HCT116 (cell line): ENCODE results near the gene ICA1. TPM values are rescaled to one million over a fixed set of nuclear protein-coding genes. Genes with fewer than 3 reads are reported as not detected.

ENCODE experiments used
- ATAC-seq: fragments of 200-7000 bp; cut with Tn5 transposase; 2 replicates; pipeline ENCODE4 v1.9.1; 2020; ENCODE audit warnings: mild to moderate bottlenecking, moderate library complexity
- BruUV-seq: library from RNA; stranded (reverse); fragments of 400-500 nt; replicated peaks from 2 replicates; lab custom pipeline; 2021; lab: Mats Ljungman, UMichigan
- CTCF ChIA-PET: fragments of 300-600 bp; sonication (Branson Sonifier 250); formaldehyde crosslinking; loops from one replicate; lab custom pipeline; 2021; ENCODE audit warnings: antibody characterized with exemption; lab: Charles Lee
- POLR2A ChIA-PET: fragments of 300-600, 350-600 bp; sonication (Branson Sonifier 250); formaldehyde crosslinking; loops from one replicate; lab custom pipeline; 2021; ENCODE audit warnings: antibody characterized with exemption; lab: Charles Lee
- RAD21 ChIA-PET, 2 experiments: fragments of 300-600 bp; sonication (Branson Sonifier 250); formaldehyde crosslinking; loops; one replicate each; lab custom pipeline; 2023; ENCODE audit warnings: low total read pairs in 2 of 2; ENCODE audit not compliant: uncharacterized antibody in 2 of 2, unreplicated experiment in 2 of 2, low non-redundant PET in 1 of 2; lab: Charles Lee
- DNase-seq: peaks from one replicate; pipeline ENCODE4 v3.0.0-alpha.2; 2010; ENCODE audit warnings: low read depth, low spot score
- H2AFZ ChIP-seq: fragments of 200-600 bp; shearing (Covaris generic), sonication (generic); 2 replicates; pipeline ENCODE4 v1.6.1; 2017; ENCODE audit warnings: low read depth, mixed run types, mixed read lengths, antibody characterized with exemption, low read length; ENCODE audit not compliant: poor library complexity, severe bottlenecking
- H3K27ac ChIP-seq: 2 replicates; pipeline ENCODE4 v1.5.1; 2012; ENCODE audit warnings: low read depth, low read length
- H3K27me3 ChIP-seq: fragments of 200-600 bp; sonication (generic); 2 replicates; pipeline ENCODE4 v1.6.1; 2016; ENCODE audit warnings: mixed run types, low read length, mixed read lengths; ENCODE audit not compliant: insufficient read depth
- H3K36me3 ChIP-seq, 2 experiments: fragments of 200-500 bp in 1 of 2; fragments of 200-600 bp in 1 of 2; sonication (Bioruptor generic) in 1 of 2; sonication (generic) in 1 of 2; 2 replicates each; pipeline versions ENCODE4 v1.5.1 to v1.6.1; 2014 to 2016; ENCODE audit warnings: low read length in 2 of 2, inconsistent platforms in 1 of 2, mixed read lengths in 1 of 2, mixed run types in 1 of 2; ENCODE audit not compliant: insufficient read depth in 2 of 2, control insufficient read depth in 1 of 2
- H3K4me1 ChIP-seq, 2 experiments: fragments of 200-600 bp in 1 of 2; sonication (generic) in 1 of 2; 2 replicates each; pipeline versions ENCODE4 v1.5.1 to v1.6.1; 2012 to 2017; ENCODE audit warnings: low read length in 2 of 2, inconsistent platforms in 1 of 2, mild to moderate bottlenecking in 1 of 2, mixed read lengths in 1 of 2, mixed run types in 1 of 2, moderate library complexity in 1 of 2; ENCODE audit not compliant: insufficient read depth in 2 of 2, control insufficient read depth in 1 of 2
- H3K4me2 ChIP-seq: fragments of 200-600 bp; sonication (generic); 2 replicates; pipeline ENCODE4 v1.6.1; 2017; ENCODE audit warnings: mixed run types, low read length, mixed read lengths
- H3K4me3 ChIP-seq, 2 experiments: fragments of 200-600 bp in 1 of 2; sonication (generic) in 1 of 2; replicated peaks in 1 of 2; 2 replicates each; pipeline ENCODE4 v1.5.1; 2011 to 2016; ENCODE audit warnings: low read length in 2 of 2, control low read depth in 1 of 2, low read depth in 1 of 2, mild to moderate bottlenecking in 1 of 2, mixed read lengths in 1 of 2, mixed run types in 1 of 2
- H3K79me2 ChIP-seq: fragments of 200-600 bp; sonication (generic); 2 replicates; pipeline ENCODE4 v1.6.1; 2017; ENCODE audit warnings: mild to moderate bottlenecking, mixed run types, low read length, moderate library complexity, mixed read lengths; ENCODE audit not compliant: insufficient read depth
- H3K9ac ChIP-seq: fragments of 200-600 bp; sonication (generic); 2 replicates; pipeline ENCODE4 v1.6.1; 2016; ENCODE audit warnings: low read length, mixed read lengths
- H3K9me2 ChIP-seq: fragments of 200-600 bp; sonication (generic), shearing (Covaris generic); 2 replicates; pipeline ENCODE4 v1.6.1; 2017; ENCODE audit warnings: mixed run types, mild to moderate bottlenecking, moderate library complexity; ENCODE audit not compliant: insufficient read depth
- H3K9me3 ChIP-seq, 2 experiments: fragments of 200-500 bp in 1 of 2; fragments of 200-600 bp in 1 of 2; sonication (Bioruptor generic) in 1 of 2; sonication (generic) in 1 of 2; 2 replicates each; pipeline ENCODE4 v1.6.1; 2014 to 2017; ENCODE audit warnings: low read length in 2 of 2, mixed read lengths in 2 of 2, inconsistent platforms in 1 of 2, low read depth in 1 of 2, mild to moderate bottlenecking in 1 of 2, mixed run types in 1 of 2, moderate library complexity in 1 of 2; ENCODE audit not compliant: control insufficient read depth in 1 of 2, insufficient read depth in 1 of 2
- H4K20me1 ChIP-seq: fragments of 200-600 bp; sonication (generic), shearing (Covaris generic); 2 replicates; pipeline ENCODE4 v1.6.1; 2017; ENCODE audit warnings: mixed run types, mild to moderate bottlenecking, moderate library complexity; ENCODE audit not compliant: insufficient read depth
- ATF3 ChIP-seq: IDR thresholded peaks from 2 replicates; pipeline ENCODE4 v1.6.1; 2012
- CEBPB ChIP-seq: IDR thresholded peaks from 2 replicates; pipeline ENCODE4 v1.6.1; 2012; ENCODE audit warnings: low read depth
- EGR1 ChIP-seq: IDR thresholded peaks from 2 replicates; pipeline ENCODE4 v1.6.1; 2012; ENCODE audit warnings: low read depth
- EZH2phosphoT487 ChIP-seq: fragments of 200-600 bp; IDR thresholded peaks from 2 replicates; pipeline ENCODE4 v1.6.1; 2018; ENCODE audit warnings: antibody characterized with exemption, borderline replicate concordance
- JUND ChIP-seq: IDR thresholded peaks from 2 replicates; pipeline ENCODE4 v1.6.1; 2012
- MAX ChIP-seq: IDR thresholded peaks from 2 replicates; pipeline ENCODE4 v1.6.1; 2012
- POLR2A ChIP-seq: IDR thresholded peaks from 2 replicates; pipeline ENCODE4 v1.7.0; 2011; ENCODE audit warnings: borderline replicate concordance; ENCODE audit not compliant: insufficient read depth, insufficient read length; ENCODE audit errors: extremely low read depth
- RAD21 ChIP-seq: IDR thresholded peaks from 2 replicates; pipeline ENCODE4 v1.6.1; 2012; ENCODE audit warnings: low read depth, mild to moderate bottlenecking
- REST ChIP-seq: IDR thresholded peaks from 2 replicates; pipeline ENCODE4 v1.6.1; 2012; ENCODE audit warnings: low read depth
- SP1 ChIP-seq: IDR thresholded peaks from 2 replicates; pipeline ENCODE4 v1.6.1; 2012; ENCODE audit warnings: low read depth
- SRF ChIP-seq: IDR thresholded peaks from 2 replicates; pipeline ENCODE4 v1.6.1; 2012; ENCODE audit warnings: low read depth
- TCF7L2 ChIP-seq: IDR thresholded peaks from 2 replicates; pipeline ENCODE4 v1.7.0; 2011; ENCODE audit warnings: borderline replicate concordance, inconsistent platforms; ENCODE audit not compliant: insufficient read depth, insufficient read length; ENCODE audit errors: extremely low read depth
- YY1 ChIP-seq: IDR thresholded peaks from 2 replicates; pipeline ENCODE4 v1.6.1; 2011; ENCODE audit warnings: low read length, low read depth, moderate library complexity, mild to moderate bottlenecking; ENCODE audit not compliant: insufficient replicate concordance; ENCODE audit errors: extremely low read depth
- ZFX ChIP-seq: fragments of 450-650 bp; IDR thresholded peaks from 2 replicates; pipeline ENCODE4 v1.6.1; 2017
- ZNF274 ChIP-seq: fragments of 200-500 bp; sonication (Bioruptor generic); IDR thresholded peaks from 2 replicates; pipeline ENCODE4 v1.6.1; 2014; ENCODE audit warnings: mild to moderate bottlenecking, low read depth, low read length, inconsistent platforms
- intact Hi-C: fragments of 100-400 bp; cut with micrococcal nuclease; formaldehyde crosslinking; loops from 2 replicates; pipeline ENCODE4 v1.10.0; 2022
- total RNA-seq: library from RNA; stranded (reverse); gene quantifications from one replicate; pipeline ENCODE4 v1.2.1, GENCODE V29; 2021; ENCODE audit not compliant: unreplicated experiment

ICA1 gene
- total RNA-seq, 1 experiment from 2014 or later: 16.4 TPM

DNA sequence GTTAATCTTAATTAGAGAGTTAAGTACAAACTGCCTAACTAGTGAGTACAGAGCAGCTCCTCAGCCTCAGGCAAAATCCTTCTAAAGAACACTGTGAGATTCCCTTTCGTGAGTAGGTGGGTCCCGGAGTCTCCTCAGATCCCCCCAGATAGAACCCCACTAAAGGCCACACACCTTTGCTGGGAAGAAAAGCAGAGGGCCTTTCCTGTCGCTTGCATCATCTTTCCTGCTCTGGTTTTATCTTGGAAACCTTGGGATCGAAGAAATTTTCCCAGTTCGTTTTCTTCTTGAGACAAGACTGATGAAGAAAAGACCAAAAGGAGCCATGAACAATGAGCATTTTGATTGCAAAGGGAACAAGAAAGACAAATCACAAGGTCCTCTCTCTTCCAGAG lies 40.9 kb downstream of the ICA1 start:
- no peak overlapping the region for H3K4me2 ChIP-seq
- ATAC-seq: no peak
- H3K4me1 ChIP-seq: no peaks in the 10 kb centered on the region
- POLR2A ChIA-PET: no interaction called here
- intact Hi-C loops: no loop called here
- no peaks in the 10 kb centered on the region for H3K27me3 ChIP-seq
- H2AFZ ChIP-seq: no peak overlapping the region
- no peak overlapping the region for H3K9ac ChIP-seq
- no peaks in the 10 kb centered on the region for H3K79me2 ChIP-seq
- H3K4me3 ChIP-seq: no peak overlapping the region
- no peaks in the 10 kb centered on the region for H3K9me3 ChIP-seq
- no peak for TF ChIP-seq YY1
- TF ChIP-seq, all 23 proteins: peak for 0
- ChIA-PET RAD21 (no interaction called here), CTCF (interaction anchor here (0.8 kb wide), 1 partner anchor 75 kb away, joined by 3 read pairs; no protein-coding TSS in a partner anchor)
- Histone ChIP-seq H3K9me2 (no peaks in the 10 kb centered on the region), H4K20me1 (no peaks in the 10 kb centered on the region), H3K27ac (no peak overlapping the region), H3K36me3 (no peaks in the 10 kb centered on the region)
- DNase-seq: no peak
- BruUV-seq: no TSS peak

GRCh38 chr7:8220376-8221100 lies 41.4 kb downstream of the ICA1 start:
- Histone ChIP-seq H3K27me3 (no peaks in the 10 kb centered on the region), H4K20me1 (no peaks in the 10 kb centered on the region), H3K9me3 (no peaks in the 10 kb centered on the region), H3K4me2 (no peak overlapping the region), H3K4me3 (no peak overlapping the region), H3K9ac (no peak overlapping the region), H3K4me1 (no peaks in the 10 kb centered on the region), H3K27ac (no peak overlapping the region), H3K79me2 (no peaks in the 10 kb centered on the region), H3K36me3 (no peaks in the 10 kb centered on the region), H2AFZ (no peak overlapping the region), H3K9me2 (no peaks in the 10 kb centered on the region)
- intact Hi-C loops: no loop called here
- ChIA-PET RAD21 (no interaction called here), CTCF (interaction anchor here (0.8 kb wide), 1 partner anchor 75 kb away, joined by 3 read pairs; no protein-coding TSS in a partner anchor), POLR2A (no interaction called here)
- DNase-seq (no peak), ATAC-seq (no peak)
- BruUV-seq: no TSS peak
- TF ChIP-seq POLR2A: no peak
- TF ChIP-seq CEBPB: no peak
- TF ChIP-seq ZNF274: no peak
- no peak for TF ChIP-seq ATF3
- TF ChIP-seq EZH2phosphoT487: no peak
- TF ChIP-seq SP1: no peak
- no peak for TF ChIP-seq JUND
- TF ChIP-seq EGR1: no peak
- no peak for TF ChIP-seq TCF7L2
- no peak for TF ChIP-seq ZFX
- no peak for TF ChIP-seq MAX
- TF ChIP-seq REST: no peak
- TF ChIP-seq RAD21: no peak
- no peak for TF ChIP-seq SRF
